Measurements from ENCODE around the gene PAPSS1. TPM values are rescaled to one million over a fixed set of nuclear protein-coding genes. Genes with fewer than 3 reads are reported as not detected.

Gene PAPSS1
- total and polyA plus RNA-seq, 10 of the 15 experiments (the other 5 are each of a cell fraction or from before 2014, with no cell fraction given) = 22.6 to 73.0 (median 30.6) TPM

DNA sequence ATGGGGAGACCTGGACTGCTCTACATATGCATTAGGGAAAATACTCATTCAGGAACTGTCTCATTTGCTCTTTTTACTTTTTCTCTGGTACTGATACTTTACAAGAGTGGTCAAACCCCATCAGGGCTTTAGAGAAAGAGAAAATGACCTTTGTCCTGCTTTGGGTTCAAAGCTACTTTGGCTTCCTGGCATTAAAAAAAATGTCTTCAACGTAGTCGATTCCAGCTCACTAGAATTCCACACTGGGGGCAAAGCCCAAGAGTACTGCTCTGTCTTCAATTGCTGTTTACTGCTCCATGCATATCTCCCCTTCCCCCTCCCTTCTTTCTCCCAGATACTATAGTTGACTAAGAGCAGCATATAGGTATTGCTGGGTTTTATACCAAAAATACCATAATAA is 98.0 kb downstream of the PAPSS1 start:
- SMC1A ChIA-PET (ENCODE audit: uncharacterized antibody, unreplicated experiment) = no interaction called here
- in situ Hi-C loops (cut with MboI) (no loop called here), intact Hi-C loops (cut with micrococcal nuclease; ENCODE audit: unreplicated experiment) (no loop called here)
- no peaks in the 10 kb centered on the region for H3K79me2 ChIP-seq (ENCODE audit: control insufficient read depth, insufficient read depth, low read length)
- RAD21 ChIA-PET (ENCODE audit: unreplicated experiment) = no interaction called here
- H3K27me3 ChIP-seq (replicated peaks in 1 of 2; ENCODE audit: control insufficient read depth in 2 of 2, insufficient read depth in 2 of 2, low read length in 1 of 2) = no peaks in the 10 kb centered on the region
- TF ChIP-seq EZH2 (IDR thresholded peaks at IDR 0.05; ENCODE audit: borderline replicate concordance, control insufficient read depth, low read depth, low read length) = no peak
- no peak for TF ChIP-seq TCF7 (IDR thresholded peaks at IDR 0.05; ENCODE audit: borderline replicate concordance)
- TF ChIP-seq, protein P1, sequence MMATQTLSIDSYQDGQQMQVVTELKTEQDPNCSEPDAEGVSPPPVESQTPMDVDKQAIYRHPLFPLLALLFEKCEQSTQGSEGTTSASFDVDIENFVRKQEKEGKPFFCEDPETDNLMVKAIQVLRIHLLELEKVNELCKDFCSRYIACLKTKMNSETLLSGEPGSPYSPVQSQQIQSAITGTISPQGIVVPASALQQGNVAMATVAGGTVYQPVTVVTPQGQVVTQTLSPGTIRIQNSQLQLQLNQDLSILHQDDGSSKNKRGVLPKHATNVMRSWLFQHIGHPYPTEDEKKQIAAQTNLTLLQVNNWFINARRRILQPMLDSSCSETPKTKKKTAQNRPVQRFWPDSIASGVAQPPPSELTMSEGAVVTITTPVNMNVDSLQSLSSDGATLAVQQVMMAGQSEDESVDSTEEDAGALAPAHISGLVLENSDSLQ (IDR thresholded peaks at IDR 0.05) = no peak
- TF ChIP-seq STAT1 (conservative IDR thresholded peaks at IDR 0.05) = no peak
- no peak for TF ChIP-seq RAD51 (IDR thresholded peaks at IDR 0.05)
- no peak for TF ChIP-seq NBN (IDR thresholded peaks at IDR 0.05)
- no peak for TF ChIP-seq NFYA (IDR thresholded peaks at IDR 0.05; ENCODE audit: borderline replicate concordance, low read depth, low read length)
- TF ChIP-seq YBX1 (IDR thresholded peaks at IDR 0.05) = no peak
- TF ChIP-seq ZBED1 (IDR thresholded peaks at IDR 0.05; ENCODE audit: borderline replicate concordance) = no peak
- TF ChIP-seq NRF1 (conservative IDR thresholded peaks at IDR 0.05; ENCODE audit: low read depth, low read length) = no peak
- no peak for TF ChIP-seq RB1 (IDR thresholded peaks at IDR 0.05; ENCODE audit: borderline replicate concordance)
- 100% methylated on average over 2 of the region's 2 CpGs for WGBS (ENCODE audit: insufficient coverage, insufficient replicate concordance, low lambda C conversion rate, missing lambda C conversion rate)
- ATAC-seq = no peak
- POLR2A ChIA-PET = no interaction called here
- no peak overlapping the region for H3K27ac ChIP-seq (ENCODE audit: control insufficient read depth, insufficient read depth)
- H4K20me1 ChIP-seq (ENCODE audit: control insufficient read depth, insufficient read depth) = no peaks in the 10 kb centered on the region
- CTCF ChIA-PET = no interaction called here
- no peak for DNase-seq (ENCODE audit: low read depth, low spot score)
- H2AFZ ChIP-seq (ENCODE audit: control insufficient read depth, low read depth, low read length) = no peak overlapping the region
- no peak overlapping the region for H3K4me2 ChIP-seq (ENCODE audit: control insufficient read depth, insufficient read depth)
- no peaks in the 10 kb centered on the region for H3K4me1 ChIP-seq (ENCODE audit: control insufficient read depth, insufficient read depth, low read length)
- FAIRE-seq = no peak
- no peak overlapping the region for H3K9ac ChIP-seq (ENCODE audit: control insufficient read depth, insufficient read depth, low read length)
- BruUV-seq (replicated peaks) = no TSS peak
- H3K36me3 ChIP-seq (ENCODE audit: control insufficient read depth in 2 of 2, insufficient read depth in 2 of 2, low read length in 1 of 2) = no peaks in the 10 kb centered on the region
- H3K9me3 ChIP-seq (replicated peaks; ENCODE audit: control insufficient read depth, insufficient read depth, low read length) = no peaks in the 10 kb centered on the region; the same call in 2 of the 3 replicates
- H3K4me3 ChIP-seq = no peak overlapping the region
